SK-N-SH treated with all-trans-retinoic acid at 6 μM for 48 hours (cell line): ENCODE results near the gene KLHL17.

Experiments used
- ATAC-seq: fragments of 200-7000 bp; cut with Tn5 transposase; 3 replicates; pipeline ENCODE4 v1.9.1; 2020; ENCODE audit warnings: mild to moderate bottlenecking, moderate library complexity
- ARNTL ChIP-seq: fragments of 450-650 bp; formaldehyde crosslinking; IDR thresholded peaks from 2 replicates; pipeline ENCODE4 v1.5.0; 2020; ENCODE audit warnings: low read depth, mild to moderate bottlenecking, moderate library complexity, borderline replicate concordance
- BACH2 ChIP-seq: fragments of 250-450 bp; sonication (Bioruptor Pico); IDR thresholded peaks from 2 replicates; pipeline ENCODE4 v1.9.0; 2021; ENCODE audit warnings: mild to moderate bottlenecking, borderline replicate concordance
- CREB5 ChIP-seq: fragments of 250-450 bp; sonication (Bioruptor Pico); IDR thresholded peaks from 2 replicates; pipeline ENCODE4 v1.5.1; 2020; ENCODE audit warnings: low read depth, mild to moderate bottlenecking, moderate library complexity
- CSDC2 ChIP-seq: fragments of 250-450 bp; sonication (Bioruptor Pico); IDR thresholded peaks from 2 replicates; pipeline ENCODE4 v1.5.0; 2020; ENCODE audit warnings: mild to moderate bottlenecking, moderate library complexity
- CSRNP3 ChIP-seq: fragments of 250-450 bp; sonication (Bioruptor Pico); IDR thresholded peaks from 2 replicates; pipeline ENCODE4 v1.5.1; 2021; ENCODE audit warnings: mild to moderate bottlenecking, moderate library complexity
- ESRRG ChIP-seq: fragments of 250-450 bp; sonication (Bioruptor Pico); IDR thresholded peaks from 2 replicates; pipeline ENCODE4 v1.6.1; 2021; ENCODE audit warnings: mild to moderate bottlenecking
- ISL1 ChIP-seq: fragments of 250-450 bp; sonication (Bioruptor Pico); IDR thresholded peaks from 2 replicates; pipeline ENCODE4 v2.1.2; 2022; ENCODE audit warnings: mild to moderate bottlenecking, moderate library complexity
- POU6F1 ChIP-seq: fragments of 250-450 bp; sonication (Bioruptor Pico); IDR thresholded peaks from 2 replicates; pipeline ENCODE4 v1.8.0; 2021; ENCODE audit warnings: low read depth, mild to moderate bottlenecking, moderate library complexity, borderline replicate concordance
- PPARA ChIP-seq: fragments of 250-450 bp; sonication (Bioruptor Pico); IDR thresholded peaks from 2 replicates; pipeline ENCODE4 v1.5.0; 2020; ENCODE audit warnings: mild to moderate bottlenecking, borderline replicate concordance
- SNAI2 ChIP-seq: fragments of 250-450 bp; sonication (Bioruptor Pico); IDR thresholded peaks from 2 replicates; pipeline ENCODE4 v1.5.0; 2020; ENCODE audit warnings: mild to moderate bottlenecking, moderate library complexity
- TCF4 ChIP-seq: fragments of 250-450 bp; sonication (Bioruptor Pico); IDR thresholded peaks from 2 replicates; pipeline ENCODE4 v1.8.0; 2021; ENCODE audit warnings: mild to moderate bottlenecking, moderate library complexity, borderline replicate concordance
- TOX ChIP-seq: fragments of 250-450 bp; sonication (Bioruptor Pico); IDR thresholded peaks from 2 replicates; pipeline ENCODE4 v1.8.0; 2021; ENCODE audit warnings: mild to moderate bottlenecking, moderate library complexity, borderline replicate concordance
- TSHZ2 ChIP-seq: fragments of 250-450 bp; sonication (Bioruptor Pico); IDR thresholded peaks from 2 replicates; pipeline ENCODE4 v1.5.0; 2020; ENCODE audit warnings: mild to moderate bottlenecking, moderate library complexity
- ZC3H10 ChIP-seq: fragments of 250-450 bp; sonication (Bioruptor Pico); IDR thresholded peaks from 2 replicates; pipeline ENCODE4 v1.5.1; 2021; ENCODE audit warnings: mild to moderate bottlenecking, moderate library complexity
- ZFP3 ChIP-seq: fragments of 250-450 bp; sonication (Bioruptor Pico); IDR thresholded peaks from 2 replicates; pipeline ENCODE4 v1.5.0; 2020; ENCODE audit warnings: mild to moderate bottlenecking, moderate library complexity
- ZFP30 ChIP-seq: fragments of 450-650 bp; formaldehyde crosslinking; IDR thresholded peaks from 2 replicates; pipeline ENCODE4 v1.5.0; 2022; ENCODE audit warnings: mild to moderate bottlenecking, moderate library complexity
- ZNF565 ChIP-seq: fragments of 450-650 bp; formaldehyde crosslinking; conservative IDR thresholded peaks from 2 replicates; pipeline ENCODE4 v1.5.0; 2020; ENCODE audit warnings: low read depth, mild to moderate bottlenecking, moderate library complexity
- ZNF70 ChIP-seq: fragments of 450-650 bp; formaldehyde crosslinking; IDR thresholded peaks from 2 replicates; pipeline ENCODE4 v1.5.0; 2020; ENCODE audit warnings: mild to moderate bottlenecking, moderate library complexity
- ZNF8 ChIP-seq: fragments of 450-650 bp; formaldehyde crosslinking; IDR thresholded peaks from 2 replicates; pipeline ENCODE4 v1.5.0; 2020; ENCODE audit warnings: mild to moderate bottlenecking, moderate library complexity
- TF ChIP-seq, protein P1 (sequence below): fragments of 250-450 bp; sonication (Bioruptor Pico); IDR thresholded peaks from 2 replicates; pipeline ENCODE4 v1.8.0; 2020; ENCODE audit warnings: mild to moderate bottlenecking, moderate library complexity, borderline replicate concordance

KLHL17 gene

DNA sequence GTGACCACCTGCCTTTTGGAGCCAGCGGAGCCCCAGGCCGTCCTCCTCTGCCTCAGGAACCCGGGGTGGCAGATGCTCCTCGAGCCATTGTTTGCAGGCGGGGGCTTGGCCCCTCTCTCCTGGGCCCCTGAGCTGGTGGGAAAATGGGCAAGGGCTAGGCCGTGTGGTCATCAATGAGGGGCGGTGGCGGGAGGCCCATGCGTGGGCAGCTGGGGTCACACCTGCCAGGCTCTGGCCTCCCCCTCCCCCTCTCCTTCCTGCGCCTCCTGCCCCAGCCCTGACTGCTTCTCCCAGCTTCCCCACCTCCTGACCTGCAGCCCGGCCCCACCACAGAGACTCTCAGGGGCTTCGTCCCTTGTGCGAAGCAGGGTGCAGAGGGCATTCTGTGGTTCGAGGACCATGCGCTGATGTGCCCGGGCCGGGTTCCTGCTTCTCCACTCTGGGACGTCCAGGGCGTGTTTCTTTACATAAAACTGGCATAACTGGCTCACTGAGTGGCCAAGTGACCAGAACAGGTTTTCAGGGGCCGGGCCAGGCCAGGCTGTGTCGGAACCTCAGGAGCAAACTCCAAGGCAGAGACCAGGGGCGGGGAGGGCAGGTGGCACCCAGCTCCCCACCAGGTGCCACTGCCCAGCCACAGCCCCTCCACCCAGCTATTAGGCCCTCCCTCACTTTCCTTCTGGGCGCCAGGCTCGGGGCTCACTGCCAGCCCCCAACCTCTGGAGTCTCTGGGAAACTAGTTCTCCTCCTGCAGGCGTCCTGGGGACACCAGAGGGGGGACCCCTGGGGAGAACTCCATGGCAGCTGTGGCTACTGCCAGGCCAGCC is 27.4 kb upstream of the KLHL17 start:
- ATAC-seq = no peak; the same call in 2 of the 3 replicates

DNA sequence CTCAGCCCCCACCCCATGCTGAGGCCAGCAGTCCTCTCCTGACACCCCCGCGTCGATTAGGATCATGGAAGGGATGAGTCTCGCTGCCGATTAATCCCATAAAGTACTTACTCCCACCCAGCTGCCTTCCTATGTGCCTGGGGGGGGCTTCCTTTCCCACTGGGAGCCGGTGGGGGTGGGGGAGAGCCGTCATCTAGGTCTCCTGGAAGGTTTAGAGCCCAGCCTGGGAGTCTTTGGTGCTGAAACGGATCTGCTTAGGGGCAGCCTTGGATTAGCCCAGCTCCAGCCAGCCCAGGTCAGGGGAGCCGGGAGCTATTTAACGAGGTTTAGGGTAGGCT is 26.8 kb upstream of the KLHL17 start:
- ATAC-seq = no peak
- TF ChIP-seq CREB5 (CRISPR knock-in tag) = no peak
- TF ChIP-seq CSRNP3 = no peak
- TF ChIP-seq TSHZ2 (CRISPR knock-in tag) = no peak
- no peak for TF ChIP-seq PPARA (CRISPR knock-in tag)
- no peak for TF ChIP-seq ISL1 (CRISPR knock-in tag)
- no peak for TF ChIP-seq TOX (CRISPR knock-in tag)
- TF ChIP-seq SNAI2 (CRISPR knock-in tag) = no peak
- TF ChIP-seq ESRRG (CRISPR knock-in tag) = no peak
- no peak for TF ChIP-seq BACH2
- no peak for TF ChIP-seq ZNF70
- no peak for TF ChIP-seq ARNTL
- TF ChIP-seq ZNF565 (CRISPR knock-in tag) = no peak
- no peak for TF ChIP-seq ZNF8
- TF ChIP-seq ZFP30 (CRISPR knock-in tag) = no peak
- no peak for TF ChIP-seq CSDC2 (CRISPR knock-in tag)

More for the DNA sequence above, 27.4 kb upstream of the KLHL17 start:
- TF ChIP-seq ZC3H10 (CRISPR knock-in tag) (no peak), ZFP30 (CRISPR knock-in tag) (no peak), ESRRG (CRISPR knock-in tag) (no peak), ISL1 (CRISPR knock-in tag) (no peak), ZFP3 (CRISPR knock-in tag) (no peak), BACH2 (no peak), ARNTL (no peak), CREB5 (CRISPR knock-in tag) (no peak), CSDC2 (CRISPR knock-in tag) (no peak), TOX (CRISPR knock-in tag) (no peak), ZNF70 (no peak), TCF4 (CRISPR knock-in tag) (no peak), POU6F1 (no peak), SNAI2 (CRISPR knock-in tag) (no peak), PPARA (CRISPR knock-in tag) (no peak), ZNF8 (no peak), CSRNP3 (no peak)
- TF ChIP-seq, protein P1, sequence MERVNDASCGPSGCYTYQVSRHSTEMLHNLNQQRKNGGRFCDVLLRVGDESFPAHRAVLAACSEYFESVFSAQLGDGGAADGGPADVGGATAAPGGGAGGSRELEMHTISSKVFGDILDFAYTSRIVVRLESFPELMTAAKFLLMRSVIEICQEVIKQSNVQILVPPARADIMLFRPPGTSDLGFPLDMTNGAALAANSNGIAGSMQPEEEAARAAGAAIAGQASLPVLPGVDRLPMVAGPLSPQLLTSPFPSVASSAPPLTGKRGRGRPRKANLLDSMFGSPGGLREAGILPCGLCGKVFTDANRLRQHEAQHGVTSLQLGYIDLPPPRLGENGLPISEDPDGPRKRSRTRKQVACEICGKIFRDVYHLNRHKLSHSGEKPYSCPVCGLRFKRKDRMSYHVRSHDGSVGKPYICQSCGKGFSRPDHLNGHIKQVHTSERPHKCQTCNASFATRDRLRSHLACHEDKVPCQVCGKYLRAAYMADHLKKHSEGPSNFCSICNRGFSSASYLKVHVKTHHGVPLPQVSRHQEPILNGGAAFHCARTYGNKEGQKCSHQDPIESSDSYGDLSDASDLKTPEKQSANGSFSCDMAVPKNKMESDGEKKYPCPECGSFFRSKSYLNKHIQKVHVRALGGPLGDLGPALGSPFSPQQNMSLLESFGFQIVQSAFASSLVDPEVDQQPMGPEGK (CRISPR knock-in tag) = no peak
